HL-60 (cell line): Measurements from ENCODE around the gene S100A16.

Source experiments
- CTCF ChIP-seq: IDR thresholded peaks from one replicate; pipeline ENCODE4 v1.5.1; 2011; ENCODE audit warnings: low read length, control low read depth, inconsistent platforms; ENCODE audit not compliant: insufficient read depth
- GABPA ChIP-seq: IDR thresholded peaks from 2 replicates; pipeline ENCODE4 v1.6.1; 2012; ENCODE audit warnings: low read depth
- POLR2AphosphoS5 ChIP-seq: IDR thresholded peaks from 2 replicates; pipeline ENCODE4 v1.6.1; 2012; ENCODE audit warnings: low read depth
- REST ChIP-seq: IDR thresholded peaks from 2 replicates; pipeline ENCODE4 v1.6.1; 2012; ENCODE audit warnings: low read depth; ENCODE audit not compliant: insufficient replicate concordance
- SPI1 ChIP-seq: IDR thresholded peaks from 2 replicates; pipeline ENCODE4 v1.6.1; 2012; ENCODE audit warnings: low read depth, mild to moderate bottlenecking, borderline replicate concordance

- TF ChIP-seq SPI1 (no peak), CTCF (peak; percentile 98), POLR2AphosphoS5 (no peak), REST (no peak), GABPA (no peak)
Observed at GRCh38 chr1:153568367-153569099, 44.4 kb downstream of the S100A16 start.
